COLO829 (cell line): Measurements from ENCODE around the gene ADGRV1.
"Not testable (repeated sequence)": the region's sequence is repeated elsewhere in the genome, so short reads cannot be mapped to it uniquely, and the experiment has no call there.

Experiments
- DNase-seq: peaks from one replicate; pipeline ENCODE4 v3.0.0; 2012; ENCODE audit warnings: low spot score

ADGRV1 gene

DNA sequence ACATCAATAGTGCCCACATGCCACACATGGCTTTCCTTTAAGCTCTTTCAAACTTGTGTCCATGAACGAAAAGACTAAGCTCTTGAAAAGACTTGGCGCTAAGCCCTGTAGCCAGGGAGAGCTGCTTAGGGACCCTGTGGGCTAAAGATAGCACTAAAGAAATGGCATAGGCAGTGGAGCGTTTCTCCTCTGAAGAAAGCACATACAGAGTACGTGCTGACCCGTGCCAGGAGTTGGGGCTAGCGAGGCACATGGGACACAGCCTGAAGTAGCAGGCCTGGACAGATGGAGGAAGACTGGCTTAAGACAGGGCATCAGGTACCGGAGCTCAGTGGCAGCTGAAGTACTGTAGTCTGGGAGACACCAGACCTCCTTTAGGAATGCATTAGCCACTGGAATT, 39.7 kb downstream of the ADGRV1 start:
- no peak for DNase-seq

DNA sequence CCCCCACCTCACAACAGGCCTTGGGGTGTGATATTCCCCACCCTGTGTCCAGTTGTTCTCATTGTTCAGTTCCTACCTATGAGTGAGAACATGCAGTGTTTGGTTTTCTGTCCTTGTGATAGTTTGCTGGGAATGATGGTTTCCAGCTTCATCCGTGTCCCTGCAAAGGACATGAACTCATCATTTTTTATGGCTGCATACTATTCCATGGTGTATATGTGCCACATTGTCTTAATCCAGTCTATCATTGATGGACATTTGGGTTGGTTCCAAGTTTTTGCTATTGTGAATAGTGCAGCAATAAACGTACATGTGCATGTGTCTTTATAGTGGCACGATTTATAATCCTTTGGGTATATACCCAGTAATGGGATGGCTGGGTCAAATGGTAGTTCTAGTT, 41.7 kb downstream of the ADGRV1 start:
- not testable (repeated sequence) for DNase-seq

DNA sequence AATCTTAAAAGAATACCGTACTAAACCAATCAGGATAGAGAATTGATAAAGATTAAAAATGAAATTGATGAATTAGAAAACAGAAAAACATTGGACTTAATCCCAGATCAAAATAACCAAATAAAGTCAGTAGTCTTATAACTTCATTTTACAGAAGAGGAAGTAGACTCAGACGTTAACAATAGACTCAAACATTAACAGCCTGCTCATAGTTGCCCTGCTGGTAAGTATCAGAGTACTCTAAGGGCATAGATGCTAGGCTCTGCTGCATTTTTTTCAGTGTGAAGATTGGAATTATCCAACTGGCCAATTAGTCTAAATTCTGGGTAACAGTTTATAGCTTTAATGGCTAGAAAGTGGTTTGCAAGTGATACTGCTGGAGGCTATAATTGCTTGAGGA, 42.9 kb downstream of the ADGRV1 start:
- DNase-seq: no peak

DNA sequence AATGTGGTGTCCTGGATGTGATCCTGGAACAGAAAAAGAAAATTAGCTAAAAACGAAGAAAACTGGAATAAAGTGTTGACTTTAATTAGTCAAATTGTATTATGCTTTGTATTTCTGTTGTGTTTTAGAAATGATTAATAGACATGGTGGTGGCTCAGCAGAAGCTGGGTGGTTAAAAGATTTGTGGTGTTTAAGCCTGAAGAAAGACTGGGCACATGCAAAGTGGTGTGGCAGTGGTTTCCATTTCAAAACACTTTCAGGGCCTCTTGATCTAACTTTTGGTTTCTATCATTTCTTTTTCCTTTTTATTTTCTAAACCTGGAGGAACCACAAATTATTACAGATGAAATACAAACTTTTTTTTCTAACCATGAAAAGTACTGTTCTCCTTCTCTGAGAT, 44.1 kb downstream of the ADGRV1 start:
- DNase-seq: no peak

DNA sequence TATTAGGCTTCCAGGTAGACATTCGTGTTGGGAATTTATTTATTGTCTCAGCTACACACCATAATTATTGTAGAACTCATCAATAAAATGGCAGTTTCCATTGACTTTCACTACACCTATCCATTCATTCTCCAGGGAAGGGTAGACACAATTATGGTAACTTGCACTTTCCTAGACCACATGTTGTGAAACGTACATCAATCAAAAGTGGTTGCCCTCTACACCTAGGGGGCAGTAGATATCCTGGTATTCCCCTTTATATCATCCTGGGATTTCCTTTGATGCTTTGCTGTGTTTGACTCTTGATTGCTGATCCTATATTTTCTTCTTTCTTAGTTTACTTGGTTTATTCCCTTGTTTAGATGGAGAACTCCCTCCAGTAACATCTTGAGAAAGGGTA, 47.9 kb downstream of the ADGRV1 start:
- no peak for DNase-seq

DNA sequence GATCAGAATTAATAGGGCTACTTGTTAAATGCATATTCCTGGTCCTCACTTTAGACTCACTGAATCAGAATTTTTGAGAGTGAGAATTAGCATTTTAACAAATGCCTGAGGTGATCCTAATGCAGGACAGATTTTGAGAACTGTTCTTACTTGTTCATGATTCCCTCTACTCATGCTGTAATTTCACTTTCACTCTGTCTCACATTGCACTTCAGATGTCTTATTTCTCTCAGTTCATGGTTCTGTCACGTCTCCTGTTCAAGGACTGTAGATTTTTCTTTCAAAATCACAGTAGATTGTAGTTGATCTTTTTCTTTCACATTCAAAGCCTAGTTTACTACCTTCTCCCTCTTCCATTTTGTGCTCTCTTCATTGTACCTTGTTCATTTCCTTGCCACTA, 54.3 kb downstream of the ADGRV1 start:
- no peak for DNase-seq

DNA sequence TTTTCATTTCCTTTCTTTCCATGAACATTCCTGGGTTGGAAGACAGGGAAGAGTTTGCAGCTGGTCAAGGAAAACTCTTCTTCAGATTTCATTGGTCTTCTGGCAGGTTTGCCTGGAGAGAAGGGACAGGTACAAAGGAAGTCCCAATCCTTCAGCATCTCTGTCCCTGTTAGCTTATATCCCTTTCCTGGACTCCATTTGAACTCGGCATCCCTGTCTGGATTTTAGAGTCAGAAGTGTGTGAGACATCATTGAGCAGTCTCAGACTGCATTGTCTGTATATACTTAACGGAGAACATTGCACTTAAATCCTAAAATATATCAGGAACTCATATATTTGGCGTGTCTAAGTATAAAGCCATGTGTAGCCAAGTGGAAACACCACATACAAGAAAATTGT, 54.9 kb downstream of the ADGRV1 start:
- no peak for DNase-seq

DNA sequence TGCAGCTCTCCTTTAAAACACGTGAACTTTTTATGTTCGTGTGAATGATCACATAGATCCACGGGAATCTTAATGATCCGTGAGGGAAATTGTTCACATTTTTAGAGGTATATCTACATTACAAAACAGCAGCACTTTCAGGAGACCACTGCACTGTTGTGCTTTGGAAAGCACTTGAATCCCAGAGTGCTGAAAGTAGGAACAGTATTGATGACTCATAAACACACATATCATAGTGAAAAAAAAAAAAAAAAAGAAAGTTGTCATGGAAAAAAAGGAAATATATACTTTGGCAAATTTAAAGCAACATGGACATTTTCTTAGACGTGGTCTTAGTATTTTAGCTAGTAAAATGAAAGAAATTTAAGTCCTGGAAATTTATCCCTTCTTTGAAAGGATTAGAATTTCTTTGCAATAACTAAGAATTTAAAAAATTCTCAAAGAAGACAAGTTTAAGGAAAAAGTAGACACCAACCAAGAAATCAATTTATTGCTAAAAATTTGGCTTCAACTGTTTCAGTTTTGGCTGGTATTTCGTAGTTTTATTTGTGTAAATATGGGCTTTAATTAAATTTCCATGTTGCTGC, 55.4 kb downstream of the ADGRV1 start:
- DNase-seq: peak; percentile 29

DNA sequence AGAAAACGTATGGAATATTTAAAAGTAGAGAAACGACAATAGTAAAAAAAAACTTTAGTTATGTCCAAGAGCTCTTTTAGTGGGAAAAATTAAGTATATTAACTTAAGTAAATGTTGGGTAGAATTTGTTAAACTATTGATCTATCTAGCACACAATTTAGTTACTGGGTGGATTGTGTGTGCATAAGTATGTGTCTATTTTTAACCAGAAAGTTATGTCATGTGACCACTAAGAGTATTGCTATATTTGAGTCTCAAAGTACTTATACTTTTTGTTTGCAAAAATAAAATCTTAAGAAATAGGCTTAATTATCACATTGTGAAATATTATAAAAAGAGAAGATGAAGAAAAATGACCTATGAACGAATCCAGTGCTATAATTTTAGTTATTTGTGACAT, 56.8 kb downstream of the ADGRV1 start:
- DNase-seq: no peak

DNA sequence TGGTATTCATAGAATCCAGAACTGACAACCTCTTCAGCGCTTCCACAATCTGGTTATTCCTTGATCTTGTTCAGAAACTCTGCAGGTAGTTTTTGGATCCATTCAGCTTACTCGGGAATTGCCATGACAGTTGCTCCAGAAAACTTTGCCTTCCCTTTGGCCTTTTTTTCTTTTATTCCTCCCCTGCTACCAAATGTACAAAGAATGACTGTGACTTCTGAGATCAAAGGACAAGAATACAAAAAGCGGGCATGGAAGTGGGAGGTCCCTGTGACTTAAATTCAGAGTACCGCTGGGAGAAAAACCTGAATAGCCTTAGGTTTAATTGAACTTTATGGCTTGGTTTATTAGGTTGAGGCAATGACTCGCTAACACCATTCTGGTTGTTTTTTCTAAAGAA, 59.5 kb downstream of the ADGRV1 start:
- DNase-seq: no peak

DNA sequence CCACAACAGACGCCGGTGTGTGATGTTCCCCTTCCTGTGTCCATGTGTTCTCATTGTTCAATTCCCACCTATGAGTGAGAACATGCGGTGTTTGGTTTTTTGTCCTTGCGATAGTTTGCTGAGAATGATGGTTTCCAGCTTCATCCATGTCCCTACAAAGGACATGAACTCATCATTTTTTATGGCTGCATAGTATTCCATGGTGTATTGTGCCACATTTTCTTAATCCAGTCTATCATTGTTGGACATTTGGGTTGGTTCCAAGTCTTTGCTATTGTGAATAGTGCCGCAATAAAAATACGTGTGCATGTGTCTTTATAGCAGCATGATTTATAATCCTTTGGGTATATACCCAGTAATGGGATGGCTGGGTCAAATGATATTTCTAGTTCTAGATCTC, 61.2 kb downstream of the ADGRV1 start:
- not testable (repeated sequence) for DNase-seq

DNA sequence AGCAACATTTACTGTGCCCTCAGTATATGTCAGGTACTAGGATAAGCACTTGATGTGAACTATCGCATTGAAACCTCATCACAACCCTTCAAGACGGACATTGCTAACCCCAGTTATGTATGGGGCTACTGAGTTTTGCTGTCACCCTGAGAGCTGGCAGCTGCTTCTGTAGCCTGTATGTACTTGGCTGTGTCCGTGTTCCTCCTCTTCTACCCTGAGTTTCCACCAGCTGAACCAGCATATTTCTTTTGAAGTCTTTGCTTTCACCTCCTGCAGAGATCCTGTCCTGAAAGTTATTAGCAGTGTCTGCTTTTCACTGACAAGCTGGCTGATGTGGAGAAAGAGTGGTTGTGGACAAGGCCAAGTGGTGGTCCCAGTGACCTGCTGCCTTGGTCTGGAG, 63.3 kb downstream of the ADGRV1 start:
- DNase-seq: no peak

DNA sequence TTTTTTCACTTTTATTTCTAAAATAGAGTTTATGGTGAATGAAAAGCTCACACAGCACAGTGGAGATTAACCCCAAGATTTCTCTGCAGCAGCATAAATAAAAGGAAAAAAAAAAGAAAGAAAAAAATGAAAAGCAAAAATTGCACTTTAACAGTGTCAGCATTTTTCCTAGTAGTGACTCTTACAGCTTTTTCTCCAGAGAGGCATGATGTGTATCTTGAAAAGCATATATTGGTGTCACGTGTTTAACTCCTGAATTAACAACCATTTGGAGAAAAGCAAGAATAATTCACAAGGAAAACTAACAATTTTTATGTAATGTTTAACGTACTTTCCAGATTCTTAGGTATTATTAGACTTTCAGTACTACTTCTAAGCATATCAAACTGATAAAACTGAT, 67.9 kb downstream of the ADGRV1 start:
- no peak for DNase-seq

DNA sequence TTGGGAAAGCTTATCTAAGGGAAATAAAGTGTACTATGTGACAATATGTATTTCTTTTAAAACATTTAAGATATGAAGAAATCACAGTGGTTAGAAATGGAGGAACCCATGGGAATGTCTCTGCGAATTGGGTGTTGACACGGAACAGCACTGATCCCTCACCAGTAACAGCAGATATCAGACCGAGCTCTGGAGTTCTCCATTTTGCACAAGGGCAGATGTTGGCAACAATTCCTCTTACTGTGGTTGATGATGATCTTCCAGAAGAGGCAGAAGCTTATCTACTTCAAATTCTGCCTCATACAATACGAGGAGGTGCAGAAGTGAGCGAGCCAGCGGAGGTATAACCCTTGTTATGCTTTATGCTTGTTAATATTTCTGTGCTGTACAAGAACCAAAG, 69.9 kb downstream of the ADGRV1 start:
- DNase-seq: no peak

DNA sequence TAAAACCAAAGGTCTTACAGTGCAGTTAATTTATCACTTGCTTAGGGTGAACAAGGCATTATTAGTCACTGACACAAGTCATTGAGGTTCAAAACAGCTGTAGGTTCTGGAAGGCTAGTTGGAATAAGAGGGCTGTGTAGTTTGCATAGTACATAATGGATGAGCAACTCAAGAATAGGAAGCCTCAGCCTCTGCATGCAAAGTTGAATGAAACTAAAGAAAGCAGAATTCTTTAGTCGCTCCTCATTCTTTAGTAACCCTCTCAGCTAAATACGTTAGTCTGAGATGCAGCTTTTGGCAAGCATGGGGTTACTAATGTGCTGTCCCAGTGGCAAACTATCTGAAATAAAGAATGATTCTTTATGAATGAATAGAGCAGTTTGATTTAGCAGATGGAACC, 74.2 kb downstream of the ADGRV1 start:
- DNase-seq: peak; percentile 35

DNA sequence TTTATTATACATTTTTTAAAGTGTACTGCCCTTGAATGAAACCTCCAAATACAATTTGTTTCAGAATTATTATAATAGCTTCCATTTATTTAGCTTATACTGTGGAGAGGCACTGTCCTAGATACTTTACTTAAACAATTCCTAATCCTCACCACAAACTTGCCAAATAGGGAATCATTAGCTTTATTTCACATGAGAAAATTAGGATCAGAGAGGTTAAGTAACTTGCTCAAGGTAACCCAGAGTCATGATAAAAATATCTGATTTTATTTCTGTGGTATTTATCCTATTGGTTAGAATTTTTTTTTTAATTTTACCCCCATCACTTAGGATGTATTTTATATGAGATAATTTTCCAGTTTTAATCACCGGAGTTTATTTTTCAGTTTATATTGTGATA, 78.4 kb downstream of the ADGRV1 start:
- DNase-seq: no peak

DNA sequence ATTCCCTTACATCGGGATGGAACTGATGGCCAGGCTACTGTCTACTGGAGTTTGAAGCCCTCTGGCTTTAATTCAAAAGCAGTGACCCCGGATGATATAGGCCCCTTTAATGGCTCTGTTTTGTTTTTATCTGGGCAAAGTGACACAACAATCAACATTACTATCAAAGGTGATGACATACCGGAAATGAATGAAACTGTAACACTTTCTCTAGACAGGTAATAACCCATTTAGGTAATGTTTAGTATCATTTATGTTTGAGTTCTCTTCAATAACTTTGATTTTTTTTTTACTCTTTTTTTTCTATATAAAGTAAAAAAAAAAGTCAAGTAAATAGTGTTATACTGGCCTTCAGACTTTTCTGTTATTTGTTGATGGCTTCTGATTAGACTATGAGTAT, 79.1 kb downstream of the ADGRV1 start:
- DNase-seq: no peak

DNA sequence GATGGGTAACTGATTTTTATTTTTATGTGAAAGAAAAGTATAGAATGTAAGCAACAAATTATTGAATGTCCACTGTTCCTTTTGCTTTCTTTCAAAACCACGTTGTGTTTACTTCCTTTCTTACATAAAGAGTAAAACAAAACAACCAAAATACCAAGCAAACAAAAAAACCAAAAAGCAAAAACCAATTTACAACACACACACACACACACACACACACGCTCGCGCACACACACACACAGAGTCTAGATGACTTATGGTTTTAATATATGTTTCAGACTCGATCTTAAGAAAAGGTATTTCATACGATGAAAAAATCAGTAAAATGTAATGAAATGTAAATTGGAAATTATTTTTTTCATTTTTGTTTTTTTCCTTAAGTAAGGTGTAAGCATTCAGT, 80.3 kb downstream of the ADGRV1 start:
- DNase-seq: no peak

DNA sequence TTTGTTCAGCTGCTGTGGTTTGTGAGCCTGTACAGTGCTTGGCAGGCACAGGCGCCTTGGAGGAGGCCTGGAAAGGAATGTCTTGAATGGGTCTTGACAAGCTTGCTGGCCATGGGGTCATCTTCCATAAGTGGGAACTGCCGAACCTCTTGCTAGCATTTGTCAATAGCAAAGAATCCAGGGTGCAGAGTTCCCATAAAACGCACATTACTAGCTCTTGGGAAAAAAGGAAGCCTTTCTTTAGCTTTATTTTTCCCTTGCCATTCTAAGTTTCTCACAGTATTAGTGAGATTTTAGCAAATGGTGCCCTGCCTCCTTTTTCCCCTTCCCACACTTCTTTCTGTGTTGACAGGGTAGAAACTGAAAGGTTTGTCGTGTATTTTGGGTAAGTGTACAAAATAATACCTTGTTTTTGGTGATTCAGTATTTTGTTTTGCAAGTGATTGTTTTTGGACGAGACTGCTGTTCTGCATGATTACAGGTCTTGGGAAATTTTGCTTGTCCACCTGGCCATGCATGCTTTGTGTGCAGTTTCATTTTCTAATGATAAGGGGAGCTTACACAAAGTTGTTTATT, 82.0 kb downstream of the ADGRV1 start:
- DNase-seq: no peak

DNA sequence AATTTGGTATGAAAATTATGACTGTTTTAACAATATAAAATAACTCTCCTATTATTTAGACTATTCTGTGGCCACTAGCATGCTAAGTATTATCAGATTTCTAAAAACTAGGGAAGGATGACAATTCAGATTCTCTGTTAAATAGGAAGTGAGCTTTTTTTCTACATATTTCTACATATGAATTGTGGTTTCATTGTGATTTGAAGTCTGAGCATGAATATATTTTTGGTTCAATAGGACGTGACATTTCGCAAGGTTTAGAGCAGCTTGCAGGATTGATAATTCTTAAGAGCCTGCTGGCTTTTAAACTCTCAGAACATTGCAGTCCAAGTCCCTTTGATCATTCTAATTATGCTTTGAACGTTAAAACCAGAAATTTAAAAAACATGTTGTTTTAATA, 82.9 kb downstream of the ADGRV1 start:
- DNase-seq: no peak

DNA sequence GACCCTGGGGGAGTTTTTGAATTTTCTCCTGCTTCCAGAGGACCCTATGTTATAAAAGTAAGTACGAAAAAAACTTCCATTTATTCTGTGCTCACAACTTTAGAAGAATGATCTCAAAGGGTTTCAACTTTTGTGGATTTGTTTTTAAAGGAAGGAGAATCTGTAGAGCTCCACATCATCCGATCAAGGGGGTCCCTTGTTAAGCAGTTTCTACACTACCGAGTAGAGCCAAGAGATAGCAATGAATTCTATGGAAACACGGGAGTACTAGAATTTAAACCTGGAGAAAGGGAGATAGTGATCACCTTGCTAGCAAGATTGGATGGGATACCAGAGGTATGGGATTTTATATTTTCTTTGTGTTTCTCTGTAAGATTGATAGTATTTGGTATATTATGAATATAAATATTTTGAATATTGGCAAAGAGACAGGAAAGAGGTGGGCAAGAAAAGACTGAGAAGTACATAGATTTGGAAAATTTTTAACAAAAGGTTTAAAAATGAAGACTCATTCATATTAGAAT, 84.2 kb downstream of the ADGRV1 start:
- no peak for DNase-seq

DNA sequence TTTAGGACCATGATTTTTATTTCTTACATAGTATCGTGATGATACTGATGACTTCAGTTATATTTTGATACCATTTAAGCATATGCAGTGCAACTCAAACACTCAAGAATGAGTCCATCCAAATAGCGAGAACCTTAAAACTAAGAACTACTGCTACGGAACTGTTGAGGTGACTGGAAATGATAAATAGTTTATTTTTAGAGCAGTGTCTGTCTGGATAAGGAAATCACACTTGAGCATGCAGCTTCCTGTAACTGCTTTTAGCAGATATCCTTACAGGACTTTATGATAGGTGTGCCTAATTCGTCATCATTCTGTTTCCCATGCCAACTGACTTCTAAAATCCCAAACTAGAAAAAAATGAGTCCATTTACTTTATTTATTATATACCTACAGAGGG, 85.5 kb downstream of the ADGRV1 start:
- DNase-seq: no peak

DNA sequence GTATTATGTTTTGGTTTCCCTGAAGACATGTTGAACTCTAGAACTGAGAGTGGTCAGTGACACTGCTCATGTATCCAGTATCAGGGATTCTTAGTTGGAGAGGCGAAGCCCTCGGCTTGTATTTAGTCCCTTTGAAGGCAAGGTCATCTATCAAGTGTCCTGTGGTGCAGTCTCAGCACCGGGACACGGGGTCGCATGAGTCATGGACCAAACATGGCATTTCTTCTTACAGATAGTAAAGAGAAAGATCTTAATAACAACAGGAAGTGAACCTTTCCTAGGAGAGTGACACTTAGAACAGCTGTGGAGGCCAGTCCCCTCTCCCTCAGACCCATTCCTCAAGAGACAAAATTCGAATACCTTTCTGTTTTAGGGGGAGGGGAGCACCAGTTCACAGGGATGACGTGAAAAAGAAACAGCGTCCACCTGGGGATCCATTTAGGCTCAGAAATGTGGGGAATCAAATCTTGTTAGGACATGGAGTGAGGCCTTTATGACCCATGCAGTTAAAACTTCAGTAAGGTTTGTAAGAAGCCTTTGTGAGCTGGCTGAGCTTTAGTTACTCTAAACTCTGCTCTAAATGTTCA, 86.5 kb downstream of the ADGRV1 start:
- no peak for DNase-seq

DNA sequence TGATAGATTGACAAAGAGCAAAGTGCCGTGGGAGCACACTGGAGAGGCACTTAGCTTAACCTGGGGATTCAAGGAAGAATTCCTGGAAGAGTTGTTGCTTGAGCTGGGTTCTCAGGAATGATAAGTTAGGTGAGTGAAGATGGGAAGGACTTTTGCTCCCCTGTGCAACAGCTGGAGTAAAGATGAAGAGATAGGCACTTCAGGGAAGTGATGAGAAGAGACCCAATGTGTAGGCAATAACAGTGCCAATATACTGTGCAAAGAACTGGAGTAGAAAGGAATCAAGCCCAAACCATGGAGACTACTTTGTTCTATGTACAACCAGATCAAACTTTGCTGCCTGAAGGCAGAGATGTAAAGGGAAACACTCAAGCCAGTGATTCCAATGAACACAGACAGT, 92.2 kb downstream of the ADGRV1 start:
- DNase-seq: no peak
